ENCODE results near the gene PARP3. TPM values are rescaled to one million over a fixed set of nuclear protein-coding genes. Genes with fewer than 3 reads are reported as not detected.
"Not testable (repeated sequence)": the region's sequence is repeated elsewhere in the genome, so short reads cannot be mapped to it uniquely, and the experiment has no call there.

Gene PARP3
- total and polyA plus RNA-seq, 2 experiments from 2014 or later = 17.3 to 26.6 TPM

GRCh38 chr3:51928438-51928837 lies 13.7 kb upstream of the PARP3 start:
- Histone ChIP-seq H3K36me3 (no peaks in the 10 kb centered on the region), H3K27ac (no peak overlapping the region), H3K4me3 (no peak overlapping the region), H3K4me1 (ENCODE audit: low read depth) (no peaks in the 10 kb centered on the region), H3K27me3 (no peaks in the 10 kb centered on the region), H3K9me3 (ENCODE audit: low read depth) (no peaks in the 10 kb centered on the region)
- DNase-seq (ENCODE audit: low read depth in 1 of 2, low spot score in 1 of 2) = no peak
- no peak for TF ChIP-seq CTCF (IDR thresholded peaks at IDR 0.05; ENCODE audit: low read depth, low read length)

GRCh38 chr3:51928981-51929380 lies 13.2 kb upstream of the PARP3 start:
- DNase-seq (ENCODE audit: low read depth in 1 of 2, low spot score in 1 of 2); H3K9me3 ChIP-seq (ENCODE audit: low read depth); H3K27me3 ChIP-seq; H3K27ac ChIP-seq; H3K4me1 ChIP-seq (ENCODE audit: low read depth); H3K36me3 ChIP-seq; H3K4me3 ChIP-seq: not testable (repeated sequence)

GRCh38 chr3:51929420-51930003 lies 12.7 kb upstream of the PARP3 start:
- Histone ChIP-seq H3K27me3 (no peaks in the 10 kb centered on the region), H3K4me3 (no peak overlapping the region), H3K36me3 (peaks cover 8% of the 10 kb centered on the region), H3K9me3 (ENCODE audit: low read depth) (no peaks in the 10 kb centered on the region), H3K27ac (no peak overlapping the region), H3K4me1 (ENCODE audit: low read depth) (no peaks in the 10 kb centered on the region)
- DNase-seq (ENCODE audit: low read depth in 1 of 2, low spot score in 1 of 2) = peak in 1 of 2 donors; percentile 49
- TF ChIP-seq CTCF (IDR thresholded peaks at IDR 0.05; ENCODE audit: low read depth, low read length) = no peak

- Histone ChIP-seq H3K36me3 (peaks cover 17% of the 10 kb centered on the region), H3K4me3 (no peak overlapping the region), H3K4me1 (ENCODE audit: low read depth) (no peaks in the 10 kb centered on the region), H3K9me3 (ENCODE audit: low read depth) (no peaks in the 10 kb centered on the region), H3K27ac (no peak overlapping the region), H3K27me3 (no peaks in the 10 kb centered on the region)
- DNase-seq (ENCODE audit: low read depth in 1 of 2, low spot score in 1 of 2) = no peak
- no peak for TF ChIP-seq CTCF (IDR thresholded peaks at IDR 0.05; ENCODE audit: low read depth, low read length)
These were observed 11.7 kb upstream of the PARP3 start for GRCh38 chr3:51930439-51930838.

GRCh38 chr3:51931756-51932155 lies 10.4 kb upstream of the PARP3 start:
- Histone ChIP-seq H3K27me3 (no peaks in the 10 kb centered on the region), H3K4me1 (ENCODE audit: low read depth) (no peaks in the 10 kb centered on the region), H3K36me3 (peaks cover 20% of the 10 kb centered on the region), H3K27ac (no peak overlapping the region), H3K9me3 (ENCODE audit: low read depth) (no peaks in the 10 kb centered on the region), H3K4me3 (no peak overlapping the region)
- DNase-seq (ENCODE audit: low read depth in 1 of 2, low spot score in 1 of 2) = no peak
- TF ChIP-seq CTCF (IDR thresholded peaks at IDR 0.05; ENCODE audit: low read depth, low read length) = no peak

GRCh38 chr3:51932471-51933370 lies 9.4 kb upstream of the PARP3 start:
- no peak for DNase-seq (ENCODE audit: low read depth in 1 of 2, low spot score in 1 of 2)
- Histone ChIP-seq H3K4me3 (no peak overlapping the region), H3K9me3 (ENCODE audit: low read depth) (no peaks in the 10 kb centered on the region), H3K36me3 (peaks cover 25% of the 10 kb centered on the region), H3K4me1 (ENCODE audit: low read depth) (no peaks in the 10 kb centered on the region), H3K27ac (no peak overlapping the region), H3K27me3 (no peaks in the 10 kb centered on the region)
- TF ChIP-seq CTCF (IDR thresholded peaks at IDR 0.05; ENCODE audit: low read depth, low read length) = no peak

All from cardiac muscle cell (in vitro differentiated cells and primary cell).